Metanephros (tissue), 1 donor: ENCODE measurements around the gene C3orf70. TPM values are rescaled to one million over a fixed set of nuclear protein-coding genes. Genes with fewer than 3 reads are reported as not detected.

Experiments
- total RNA-seq: library from RNA; depleted of rRNA; stranded (reverse); fragments of >200 nt; gene quantifications from one replicate; pipeline ENCODE4 v1.2.3, GENCODE V29; 2014

Gene C3orf70, protein sequence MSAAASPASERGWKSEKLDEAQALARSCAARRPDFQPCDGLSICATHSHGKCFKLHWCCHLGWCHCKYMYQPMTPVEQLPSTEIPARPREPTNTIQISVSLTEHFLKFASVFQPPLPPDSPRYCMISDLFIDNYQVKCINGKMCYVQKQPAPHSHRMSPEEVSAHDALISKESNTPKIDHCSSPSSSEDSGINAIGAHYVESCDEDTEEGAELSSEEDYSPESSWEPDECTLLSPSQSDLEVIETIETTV
- 8.8 TPM for total RNA-seq

DNA sequence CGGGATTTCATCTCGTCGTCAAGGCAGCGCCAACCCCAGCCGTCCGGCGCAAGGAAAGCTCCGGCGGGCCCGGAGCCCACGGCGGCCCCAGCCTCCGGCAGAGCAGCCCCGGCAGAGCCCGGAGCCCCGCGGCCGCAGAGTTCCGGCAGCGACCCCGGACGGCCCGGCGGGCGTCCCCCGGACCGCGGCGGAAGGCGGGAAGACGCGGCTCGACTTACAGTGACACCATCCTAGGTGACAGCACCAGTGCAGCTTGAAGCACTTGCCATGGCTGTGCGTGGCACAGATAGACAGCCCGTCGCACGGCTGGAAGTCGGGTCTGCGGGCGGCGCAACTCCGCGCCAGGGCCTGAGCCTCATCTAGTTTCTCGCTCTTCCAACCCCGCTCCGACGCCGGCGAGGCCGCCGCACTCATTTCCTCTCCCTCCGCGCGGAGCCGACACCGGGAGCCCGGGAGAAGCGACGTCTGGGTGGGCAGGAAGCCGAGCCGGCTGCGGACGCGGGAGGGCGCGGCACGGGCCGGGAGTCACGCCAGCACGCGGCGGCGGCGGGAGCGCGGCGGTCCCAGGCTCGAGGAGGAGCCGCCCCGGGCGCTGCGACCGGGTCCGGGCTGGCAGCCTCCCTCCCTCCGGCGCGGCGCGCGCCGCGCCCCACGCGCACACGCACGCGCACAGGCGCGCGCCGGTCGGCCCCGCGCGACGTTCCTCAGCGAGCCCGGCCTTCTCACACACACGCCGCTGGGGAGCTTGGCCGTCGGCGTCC, at the start of gene C3orf70:
Gene C3orf70, minus strand, starts transcription at position 651 of the 761 bp plus-strand sequence. Its CDS starts 237 bp downstream, at position 414.

Other genes starting within 250 kb of the C3orf70 start
- 14.3 TPM for gene EHHADH, start 101.0 kb upstream of the C3orf70 start, total RNA-seq
- gene MAP3K13, start 210.1 kb upstream of the C3orf70 start, total RNA-seq, result 43.4 TPM